Peyer's patch (tissue), 4 donors: Measurements from ENCODE around the gene CFAP300. TPM values are rescaled to one million over a fixed set of nuclear protein-coding genes. Genes with fewer than 3 reads are reported as not detected.

ENCODE experiments used
- DNase-seq, 3 donors: peaks; one replicate each; pipeline ENCODE4 v3.0.0-alpha.2; 2017 to 2019
- H3K27ac ChIP-seq, 4 donors: fragments of 200-600 bp; sonication (generic); one replicate each; pipeline ENCODE4 v1.5.1; 2016 to 2019
- H3K27me3 ChIP-seq, 2 donors: fragments of 200-600 bp; sonication (generic); one replicate each; pipeline ENCODE4 v1.5.1; 2019
- H3K36me3 ChIP-seq, 3 donors: fragments of 200-600 bp; sonication (generic); one replicate each; pipeline ENCODE4 v1.5.1; 2016 to 2019
- H3K4me1 ChIP-seq, 4 donors: fragments of 200-600 bp; sonication (generic); one replicate each; pipeline ENCODE4 v1.5.1; 2016 to 2019
- H3K4me3 ChIP-seq, 4 donors: fragments of 200-600 bp; sonication (generic); 1 replicate in 3 of 4; 2 replicates in 1 of 4; pipeline ENCODE4 v1.5.1; 2016 to 2019; ENCODE audit warnings: mild to moderate bottlenecking in 1 of 4
- H3K9me3 ChIP-seq, 4 donors: fragments of 200-600 bp; sonication (generic); one replicate each; pipeline ENCODE4 v1.5.1; 2016 to 2019; ENCODE audit warnings: mild to moderate bottlenecking in 1 of 4
- CTCF ChIP-seq, 6 experiments: fragments of 450-650 bp in 4 of 6; fragments of 200-600 bp in 2 of 6; sonication (generic) in 1 of 6; IDR thresholded peaks; one replicate each; pipeline ENCODE4 v1.5.1; 2017 to 2019; ENCODE audit warnings: antibody characterized with exemption in 6 of 6, mild to moderate bottlenecking in 3 of 6, moderate library complexity in 1 of 6
- POLR2A ChIP-seq, 2 donors: fragments of 450-650 bp; IDR thresholded peaks; one replicate each; pipeline ENCODE4 v1.5.1; 2017; ENCODE audit warnings: antibody characterized with exemption in 2 of 2, mild to moderate bottlenecking in 2 of 2, moderate library complexity in 2 of 2
- total RNA-seq, 4 donors: library from RNA; depleted of rRNA; stranded (reverse); fragments of >200 nt; gene quantifications; one replicate each; pipeline ENCODE4 v1.1.0, GENCODE V29; 2016

CFAP300 gene
- total RNA-seq, 4 donors from 2014 or later, result 0.54 TPM; not detected in 3

- Histone ChIP-seq H3K27me3 (no peaks in the 10 kb centered on the region), H3K9me3 (peaks cover 0 to 8% (median 0%) of the 10 kb centered on the region in 4 donors), H3K36me3 (no peaks in the 10 kb centered on the region), H3K27ac (no peak overlapping the region), H3K4me3 (no peak overlapping the region), H3K4me1 (no peaks in the 10 kb centered on the region)
- no peak for TF ChIP-seq POLR2A (IDR thresholded peaks at IDR 0.05)
- no peak for TF ChIP-seq CTCF (IDR thresholded peaks at IDR 0.05)
- DNase-seq, result no peak
Observed at GRCh38 chr11:102073253-102073652, 26.0 kb downstream of the CFAP300 start.

DNA sequence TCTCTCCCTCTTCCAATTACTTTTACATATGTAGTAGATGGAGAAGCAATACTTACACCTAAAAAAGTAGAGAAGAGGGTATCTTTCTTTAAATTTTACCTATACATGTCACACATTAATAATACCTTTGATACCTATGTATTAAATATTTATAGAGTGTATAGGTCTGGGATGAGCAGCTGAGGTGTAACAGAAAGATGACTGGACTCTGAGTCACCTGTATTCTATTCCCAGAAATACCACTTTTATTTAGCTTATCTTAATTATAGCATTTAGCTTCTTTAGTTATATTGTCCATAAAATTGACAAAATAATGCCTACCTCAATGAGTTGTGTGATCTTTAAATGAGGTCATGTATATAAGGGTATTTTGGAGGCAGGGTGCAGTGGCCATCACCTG, 32.4 kb downstream of the CFAP300 start:
- Histone ChIP-seq H3K4me3 (no peak overlapping the region), H3K9me3 (no peaks in the 10 kb centered on the region), H3K27ac (no peak overlapping the region), H3K27me3 (no peaks in the 10 kb centered on the region), H3K4me1 (no peaks in the 10 kb centered on the region), H3K36me3 (no peaks in the 10 kb centered on the region)
- TF ChIP-seq CTCF (IDR thresholded peaks at IDR 0.05) (no peak), POLR2A (IDR thresholded peaks at IDR 0.05) (no peak)
- no peak for DNase-seq

DNA sequence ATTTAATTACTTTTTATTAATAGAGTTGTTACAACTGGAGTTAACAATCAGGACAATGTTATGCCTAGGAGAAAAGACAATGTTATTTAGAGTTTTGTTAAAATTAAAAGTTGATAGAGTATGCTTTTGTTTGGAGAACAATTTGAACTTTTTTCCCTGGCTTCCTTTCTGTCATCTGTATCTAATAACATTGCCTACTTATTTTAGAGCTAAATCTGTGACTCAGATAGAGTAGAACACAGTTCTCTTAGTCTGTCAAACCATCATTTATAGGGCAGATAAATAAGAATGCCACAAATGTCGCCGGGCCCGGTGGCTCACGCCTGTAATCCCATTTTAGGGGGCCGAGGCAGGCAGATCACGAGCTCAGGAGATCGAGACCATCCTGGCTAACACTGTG, 34.1 kb downstream of the CFAP300 start:
- Histone ChIP-seq H3K27ac (no peak overlapping the region), H3K4me3 (no peak overlapping the region), H3K9me3 (no peaks in the 10 kb centered on the region), H3K27me3 (no peaks in the 10 kb centered on the region), H3K4me1 (no peaks in the 10 kb centered on the region), H3K36me3 (no peaks in the 10 kb centered on the region)
- TF ChIP-seq CTCF (IDR thresholded peaks at IDR 0.05), result no peak
- TF ChIP-seq POLR2A (IDR thresholded peaks at IDR 0.05), result no peak
- DNase-seq, result no peak

GRCh38 chr11:102085864-102086551, 38.8 kb downstream of the CFAP300 start:
- Histone ChIP-seq H3K4me3 (no peak overlapping the region), H3K9me3 (no peaks in the 10 kb centered on the region), H3K27me3 (no peaks in the 10 kb centered on the region), H3K36me3 (no peaks in the 10 kb centered on the region), H3K27ac (no peak overlapping the region), H3K4me1 (no peaks in the 10 kb centered on the region)
- no peak for TF ChIP-seq POLR2A (IDR thresholded peaks at IDR 0.05)
- TF ChIP-seq CTCF (IDR thresholded peaks at IDR 0.05), result no peak
- no peak for DNase-seq

- H3K4me3 ChIP-seq, result no peak overlapping the region
- DNase-seq, result no peak
- H3K27ac ChIP-seq, result no peak overlapping the region
- no peak for TF ChIP-seq POLR2A (IDR thresholded peaks at IDR 0.05)
- no peak for TF ChIP-seq CTCF (IDR thresholded peaks at IDR 0.05)
- no peaks in the 10 kb centered on the region for H3K9me3 ChIP-seq
- no peaks in the 10 kb centered on the region for H3K27me3 ChIP-seq
- no peaks in the 10 kb centered on the region for H3K36me3 ChIP-seq
- H3K4me1 ChIP-seq, result no peaks in the 10 kb centered on the region
Observed at GRCh38 chr11:102097186-102097585, 49.9 kb downstream of the CFAP300 start.

DNA sequence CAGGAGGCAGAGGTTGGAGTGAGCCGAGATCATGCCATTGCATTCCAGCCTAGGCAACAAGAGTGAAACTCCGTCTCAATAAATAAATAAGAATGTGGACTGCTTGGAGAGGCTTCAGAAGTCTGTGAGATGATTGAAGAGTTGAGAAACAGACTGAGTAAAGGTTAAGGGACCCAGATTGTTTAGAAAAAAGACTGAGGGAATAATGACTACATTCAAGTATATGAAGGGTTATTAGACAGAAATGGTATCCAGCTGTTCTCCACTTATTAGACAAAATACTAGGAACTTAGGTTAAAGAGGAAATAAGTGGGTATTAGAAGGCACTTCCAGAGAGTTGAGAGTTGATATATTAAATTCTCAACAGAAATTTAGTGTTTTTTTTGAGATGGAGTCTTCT, 52.5 kb downstream of the CFAP300 start:
- H3K4me3 ChIP-seq, result no peak overlapping the region
- no peak for TF ChIP-seq CTCF (IDR thresholded peaks at IDR 0.05)
- no peak for TF ChIP-seq POLR2A (IDR thresholded peaks at IDR 0.05)
- H3K27ac ChIP-seq, result no peak overlapping the region
- no peaks in the 10 kb centered on the region for H3K9me3 ChIP-seq
- no peak for DNase-seq
- no peaks in the 10 kb centered on the region for H3K36me3 ChIP-seq
- H3K4me1 ChIP-seq, result no peaks in the 10 kb centered on the region
- no peaks in the 10 kb centered on the region for H3K27me3 ChIP-seq
